ENCODE data around the gene ZFR2.

DNA sequence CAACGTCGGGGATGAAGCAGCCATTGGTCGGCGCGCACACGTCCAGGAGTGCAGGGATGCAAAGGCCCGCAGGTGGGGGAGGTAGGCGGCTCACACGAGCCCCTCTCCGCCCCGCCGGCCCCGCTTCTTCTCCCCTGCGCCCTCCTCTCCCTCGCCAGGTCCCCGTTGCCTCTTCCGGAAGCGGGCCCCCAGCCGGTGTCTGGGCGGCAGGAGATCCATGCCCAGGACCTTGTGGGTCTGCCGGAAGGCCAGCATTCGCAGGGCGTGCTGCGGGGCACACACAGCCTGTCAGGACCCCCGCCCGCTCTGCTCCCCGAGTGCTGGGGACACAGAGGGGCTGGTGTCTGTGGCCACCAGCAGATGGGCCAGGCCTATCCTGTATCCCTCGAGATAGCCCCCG lies 63.0 kb downstream of the ZFR2 start:
- no peak for TF ChIP-seq POLR2A (IDR thresholded peaks at IDR 0.05)
- TF ChIP-seq, protein P1, sequence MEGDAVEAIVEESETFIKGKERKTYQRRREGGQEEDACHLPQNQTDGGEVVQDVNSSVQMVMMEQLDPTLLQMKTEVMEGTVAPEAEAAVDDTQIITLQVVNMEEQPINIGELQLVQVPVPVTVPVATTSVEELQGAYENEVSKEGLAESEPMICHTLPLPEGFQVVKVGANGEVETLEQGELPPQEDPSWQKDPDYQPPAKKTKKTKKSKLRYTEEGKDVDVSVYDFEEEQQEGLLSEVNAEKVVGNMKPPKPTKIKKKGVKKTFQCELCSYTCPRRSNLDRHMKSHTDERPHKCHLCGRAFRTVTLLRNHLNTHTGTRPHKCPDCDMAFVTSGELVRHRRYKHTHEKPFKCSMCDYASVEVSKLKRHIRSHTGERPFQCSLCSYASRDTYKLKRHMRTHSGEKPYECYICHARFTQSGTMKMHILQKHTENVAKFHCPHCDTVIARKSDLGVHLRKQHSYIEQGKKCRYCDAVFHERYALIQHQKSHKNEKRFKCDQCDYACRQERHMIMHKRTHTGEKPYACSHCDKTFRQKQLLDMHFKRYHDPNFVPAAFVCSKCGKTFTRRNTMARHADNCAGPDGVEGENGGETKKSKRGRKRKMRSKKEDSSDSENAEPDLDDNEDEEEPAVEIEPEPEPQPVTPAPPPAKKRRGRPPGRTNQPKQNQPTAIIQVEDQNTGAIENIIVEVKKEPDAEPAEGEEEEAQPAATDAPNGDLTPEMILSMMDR (IDR thresholded peaks at IDR 0.05) = no peak
